HUES64 (cell line): ENCODE results near the gene NME4.
"Not testable (repeated sequence)": the region's sequence is repeated elsewhere in the genome, so short reads cannot be mapped to it uniquely, and the experiment has no call there.

Source experiments
- H3K27ac ChIP-seq: 2 replicates; pipeline ENCODE4 v1.7.0; 2013; ENCODE audit warnings: low read depth, low read length, inconsistent platforms
- H3K27me3 ChIP-seq: 2 replicates; pipeline ENCODE4 v1.6.1; 2013; ENCODE audit warnings: mild to moderate bottlenecking, low read length; ENCODE audit not compliant: insufficient read depth
- H3K36me3 ChIP-seq: 2 replicates; pipeline ENCODE4 v1.6.1; 2013; ENCODE audit warnings: mild to moderate bottlenecking, low read length; ENCODE audit not compliant: insufficient read depth
- H3K4me1 ChIP-seq: 2 replicates; pipeline ENCODE4 v1.6.1; 2013; ENCODE audit warnings: mild to moderate bottlenecking, low read length, moderate library complexity; ENCODE audit not compliant: insufficient read depth
- H3K4me3 ChIP-seq: 2 replicates; pipeline ENCODE4 v1.5.1; 2013; ENCODE audit warnings: mild to moderate bottlenecking, low read length, moderate library complexity
- H3K9ac ChIP-seq: 2 replicates; pipeline ENCODE4 v1.6.1; 2013; ENCODE audit warnings: mild to moderate bottlenecking, low read depth, low read length
- H3K9me3 ChIP-seq: 2 replicates; pipeline ENCODE4 v1.6.1; 2013; ENCODE audit warnings: low read depth, low read length; ENCODE audit not compliant: insufficient read depth
- WGBS: fragments of 150-250, 120-280 bp; methylation state at CpG from one replicate; pipeline ENCODE4 v1.1.7; 2013; ENCODE audit warnings: missing lambda C conversion rate; 5-methylcytosine and 5-hydroxymethylcytosine counted together

NME4 gene

GRCh38 chr16:356741-357140, 40.3 kb upstream of the NME4 start:
- 82% methylated on average over 11 of the region's 12 CpGs for WGBS

GRCh38 chr16:359067-359763, 37.8 kb upstream of the NME4 start:
- Histone ChIP-seq H3K9me3 (no peaks in the 10 kb centered on the region), H3K4me1 (no peaks in the 10 kb centered on the region), H3K9ac (no peak overlapping the region), H3K4me3 (no peak overlapping the region), H3K27ac (no peak overlapping the region), H3K27me3 (no peaks in the 10 kb centered on the region), H3K36me3 (no peaks in the 10 kb centered on the region)
- WGBS = 93% methylated on average over 19 of the region's 19 CpGs

More at GRCh38 chr16:356741-357140, 40.3 kb upstream of the NME4 start:
- Histone ChIP-seq H3K36me3 (no peaks in the 10 kb centered on the region), H3K27me3 (no peaks in the 10 kb centered on the region), H3K9me3 (no peaks in the 10 kb centered on the region), H3K9ac (no peak overlapping the region), H3K4me1 (no peaks in the 10 kb centered on the region), H3K27ac (no peak overlapping the region), H3K4me3 (no peak overlapping the region)

- Histone ChIP-seq H3K4me3 (no peak overlapping the region), H3K9ac (no peak overlapping the region), H3K27me3 (no peaks in the 10 kb centered on the region), H3K36me3 (no peaks in the 10 kb centered on the region), H3K27ac (no peak overlapping the region), H3K9me3 (no peaks in the 10 kb centered on the region), H3K4me1 (no peaks in the 10 kb centered on the region)
- 93% methylated on average over 47 of the region's 47 CpGs for WGBS
These were observed 36.9 kb upstream of the NME4 start for GRCh38 chr16:359871-360697.

- no peaks in the 10 kb centered on the region for H3K27me3 ChIP-seq
- no peak overlapping the region for H3K27ac ChIP-seq
- WGBS = 95% methylated on average over 47 of the region's 47 CpGs
- no peak overlapping the region for H3K9ac ChIP-seq
- H3K4me1 ChIP-seq = no peaks in the 10 kb centered on the region
- H3K4me3 ChIP-seq = no peak overlapping the region
- no peaks in the 10 kb centered on the region for H3K9me3 ChIP-seq
- no peaks in the 10 kb centered on the region for H3K36me3 ChIP-seq
These were observed 36.2 kb upstream of the NME4 start for GRCh38 chr16:360698-361336.

- 90% methylated on average over 30 of the region's 30 CpGs for whole genome bisulfite sequencing
- no peaks in the 10 kb centered on the region for H3K9me3 ChIP-seq
- no peak overlapping the region for H3K27ac ChIP-seq
- H3K9ac ChIP-seq = no peak overlapping the region
- H3K4me3 ChIP-seq = no peak overlapping the region
- no peaks in the 10 kb centered on the region for H3K27me3 ChIP-seq
- H3K4me1 ChIP-seq = no peaks in the 10 kb centered on the region
- H3K36me3 ChIP-seq = no peaks in the 10 kb centered on the region
These were observed 35.6 kb upstream of the NME4 start for GRCh38 chr16:361341-361871.

- Histone ChIP-seq H3K36me3 (peaks cover 7% of the 10 kb centered on the region), H3K9me3 (no peaks in the 10 kb centered on the region), H3K9ac (no peak overlapping the region), H3K4me3 (no peak overlapping the region), H3K27me3 (no peaks in the 10 kb centered on the region), H3K4me1 (no peaks in the 10 kb centered on the region), H3K27ac (no peak overlapping the region)
- 53% methylated on average over 30 of the region's 30 CpGs for WGBS
These were observed 34.9 kb upstream of the NME4 start for GRCh38 chr16:361872-362701.

GRCh38 chr16:362702-362999, 34.3 kb upstream of the NME4 start:
- not testable (repeated sequence) for H3K27me3 ChIP-seq, H3K27ac ChIP-seq, H3K4me3 ChIP-seq, H3K9me3 ChIP-seq, H3K4me1 ChIP-seq, H3K9ac ChIP-seq
- 83% methylated on average over 23 of the region's 24 CpGs for WGBS
- H3K36me3 ChIP-seq = peaks cover 12% of the 10 kb centered on the region

- WGBS = 83% methylated on average over 20 of the region's 20 CpGs
- no peak overlapping the region for H3K4me3 ChIP-seq
- peaks cover 18% of the 10 kb centered on the region for H3K36me3 ChIP-seq
- H3K4me1 ChIP-seq = no peaks in the 10 kb centered on the region
- no peaks in the 10 kb centered on the region for H3K9me3 ChIP-seq
- no peak overlapping the region for H3K27ac ChIP-seq
- no peaks in the 10 kb centered on the region for H3K27me3 ChIP-seq
- no peak overlapping the region for H3K9ac ChIP-seq
These were observed 33.8 kb upstream of the NME4 start for GRCh38 chr16:363110-363765.

GRCh38 chr16:363766-364490, 33.1 kb upstream of the NME4 start:
- H3K9ac ChIP-seq = no peak overlapping the region
- no peaks in the 10 kb centered on the region for H3K4me1 ChIP-seq
- H3K4me3 ChIP-seq = no peak overlapping the region
- H3K27ac ChIP-seq = no peak overlapping the region
- H3K9me3 ChIP-seq = no peaks in the 10 kb centered on the region
- H3K36me3 ChIP-seq = peaks cover 25% of the 10 kb centered on the region
- 73% methylated on average over 17 of the region's 24 CpGs for WGBS
- no peaks in the 10 kb centered on the region for H3K27me3 ChIP-seq
